HG03520 (cell line): ENCODE results near the gene ZNF81.
A peak's percentile ranks its signal among the peaks of the same experiment; 100 is the strongest.
"Not testable (repeated sequence)": the region's sequence is repeated elsewhere in the genome, so short reads cannot be mapped to it uniquely, and the experiment has no call there.

Experiments
- ATAC-seq: cut with Tn5 transposase; IDR thresholded peaks from one replicate; pipeline ENCODE4 v1.9.1; 2021; ENCODE audit warnings: mild to moderate bottlenecking, moderate library complexity; ENCODE audit not compliant: unreplicated experiment

Gene ZNF81

DNA sequence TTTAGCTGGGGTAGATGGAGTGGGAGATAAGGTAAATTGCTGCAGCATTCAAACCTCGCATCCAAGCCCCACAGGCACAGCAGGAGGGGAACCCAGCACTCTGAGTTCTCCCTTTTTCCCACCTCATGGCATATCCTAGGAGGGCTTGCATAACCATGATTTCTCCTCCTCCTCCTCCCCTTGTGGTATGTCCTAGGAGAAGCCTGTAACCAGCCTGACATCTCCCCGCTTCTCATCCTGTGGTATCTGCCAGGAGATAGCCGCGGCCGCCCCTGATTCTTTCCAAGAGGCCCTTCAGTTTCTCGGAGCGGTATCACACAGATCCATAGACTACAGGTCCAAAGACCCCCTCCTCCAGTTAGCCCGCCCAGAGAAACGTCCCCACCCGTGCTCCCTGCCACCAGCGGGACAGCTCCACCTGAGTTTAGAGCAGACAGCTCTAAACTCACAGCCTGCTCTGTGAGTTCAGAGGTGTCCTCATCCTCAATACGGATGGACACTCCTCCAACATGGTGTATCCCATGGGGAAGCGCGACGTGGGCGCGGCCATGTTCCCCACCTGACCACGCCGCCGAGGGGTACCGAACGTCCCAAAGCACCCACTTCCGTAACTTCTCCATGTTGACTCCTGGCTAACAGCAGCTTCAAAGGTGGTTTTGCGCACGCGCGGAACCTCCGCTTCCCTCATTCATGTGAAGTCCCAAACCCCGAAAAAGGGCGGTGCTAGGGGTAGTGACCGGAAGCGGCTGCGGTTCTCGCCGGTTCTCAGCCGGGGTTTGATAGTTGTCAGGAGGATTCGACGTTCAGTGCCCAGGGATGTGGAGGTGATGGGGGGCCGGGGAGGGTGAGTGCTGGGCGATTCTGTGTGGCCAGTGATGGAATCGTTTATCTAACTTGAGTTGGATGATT, at the start of gene ZNF81:
Gene ZNF81 (plus strand): TSS at position 739 of the 909 bp plus-strand sequence. CDS start 9,366 bp downstream, outside the sequence.
- peak; percentile 81 for ATAC-seq

DNA sequence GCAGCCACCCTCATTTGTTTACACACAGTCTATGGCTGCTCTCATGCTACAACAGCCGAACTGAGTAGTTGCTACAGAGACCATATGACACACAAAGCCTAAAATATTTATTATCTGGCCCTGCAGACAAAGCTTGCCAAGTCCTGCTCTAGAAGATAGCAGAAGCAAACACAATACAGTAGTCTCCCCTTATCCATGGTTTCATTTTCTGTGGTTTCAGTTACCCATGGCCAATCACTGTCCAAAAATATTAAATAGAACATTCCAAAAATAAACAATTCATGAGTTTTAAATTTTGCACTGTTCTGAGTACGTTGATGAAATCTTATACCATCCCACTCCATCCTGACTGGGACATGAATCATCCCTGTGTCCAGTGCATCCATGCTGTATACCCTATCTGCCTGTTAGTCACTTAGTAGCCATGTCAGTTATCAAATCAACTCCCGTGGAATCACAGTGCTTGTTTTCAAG, 40.2 kb upstream of the ZNF81 start:
- ATAC-seq, result no peak

DNA sequence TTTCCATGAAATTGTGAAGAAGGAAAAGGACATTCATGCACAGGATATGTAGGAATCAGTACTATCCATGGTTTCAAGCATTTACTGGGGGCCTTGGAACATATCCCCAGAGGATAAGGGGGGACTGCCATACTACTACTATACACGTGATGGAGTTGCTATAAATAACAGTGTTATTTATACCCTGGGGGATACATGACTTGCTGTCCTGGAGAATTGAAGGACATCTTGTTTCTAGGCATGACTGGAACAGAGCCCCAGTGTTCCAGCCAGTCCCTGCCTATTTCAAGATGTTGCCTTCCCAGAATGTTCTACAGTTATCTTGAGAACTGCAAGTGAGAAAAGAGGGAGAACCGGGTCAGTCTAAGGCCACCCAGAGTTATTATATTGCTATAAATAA, 39.6 kb upstream of the ZNF81 start:
- ATAC-seq, result no peak

DNA sequence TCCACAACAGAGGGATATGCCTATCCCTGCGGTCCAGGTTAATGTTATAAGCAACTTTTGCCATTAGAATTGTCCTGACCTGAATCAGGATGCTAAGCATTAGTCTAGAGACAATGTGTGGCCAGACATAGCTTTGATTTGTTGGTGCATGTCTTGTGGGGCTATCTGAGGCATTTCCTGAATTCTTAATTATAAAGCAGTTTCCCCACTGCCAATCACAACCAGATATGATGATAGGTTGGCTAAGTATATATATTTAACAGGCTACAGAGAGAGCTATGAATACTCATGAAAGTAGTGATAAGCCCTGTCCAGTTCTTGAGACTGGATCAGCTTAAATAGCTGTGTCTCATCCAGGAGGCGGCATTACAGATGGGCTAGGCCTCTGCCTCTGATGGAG, 37.8 kb upstream of the ZNF81 start:
- no peak for ATAC-seq

DNA sequence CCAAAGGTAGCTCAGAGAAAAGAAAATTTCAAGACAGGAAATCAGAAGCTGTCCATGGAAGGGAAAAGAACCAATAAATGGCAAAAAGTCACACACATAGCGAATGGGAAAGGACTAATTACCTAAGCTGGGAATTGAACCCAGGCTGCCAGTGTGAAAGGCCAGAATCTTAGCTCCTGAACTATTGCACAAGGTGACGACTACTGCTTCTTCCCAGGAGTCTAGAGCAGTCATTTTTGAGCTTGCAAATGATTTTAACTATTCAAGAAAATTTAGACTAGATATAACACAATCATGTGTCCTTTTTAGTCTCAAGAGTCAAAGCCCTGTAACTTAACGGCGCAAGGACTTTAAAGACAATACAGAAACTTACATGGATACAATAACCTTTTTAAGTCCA, 34.1 kb upstream of the ZNF81 start:
- no peak for ATAC-seq

DNA sequence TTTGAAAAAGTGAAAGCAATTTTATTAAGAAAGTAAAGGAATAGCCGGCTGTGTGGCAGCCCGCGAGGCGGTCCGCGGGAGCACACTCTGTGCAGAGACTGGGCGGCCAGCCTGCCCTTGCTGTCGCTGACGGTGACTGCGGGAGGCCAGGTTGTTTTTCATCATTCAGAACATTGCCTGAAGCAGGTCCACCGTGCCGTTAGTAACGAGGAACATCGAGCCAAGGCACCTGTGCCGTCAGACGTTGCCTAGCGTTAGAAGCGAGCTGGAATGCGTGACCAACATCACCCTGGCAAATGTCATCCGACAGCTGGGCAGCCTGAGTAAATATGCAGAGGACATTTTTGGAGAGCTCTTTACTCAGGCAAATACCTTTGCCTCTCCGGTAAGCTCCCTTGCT, 33.6 kb upstream of the ZNF81 start:
- not testable (repeated sequence) for ATAC-seq

DNA sequence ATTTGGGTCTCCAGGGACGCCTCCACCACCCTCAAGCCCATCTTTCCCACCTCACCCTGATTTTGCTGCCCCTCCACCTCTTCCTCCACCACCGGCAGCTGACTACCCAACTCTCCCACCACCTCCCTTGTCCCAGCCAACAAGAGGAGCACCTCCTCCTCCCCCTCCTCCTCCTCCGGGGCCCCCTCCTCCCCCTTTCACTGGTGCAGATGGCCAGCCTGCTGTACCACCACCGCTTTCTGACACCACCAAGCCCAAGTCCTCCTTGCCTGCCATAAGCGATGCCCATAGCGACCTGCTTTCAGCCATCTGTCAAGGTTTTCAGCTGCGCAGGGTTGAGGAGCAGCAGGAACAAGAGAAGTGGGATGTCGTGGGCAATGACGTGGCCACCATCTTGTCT, 32.4 kb upstream of the ZNF81 start:
- no peak for ATAC-seq

DNA sequence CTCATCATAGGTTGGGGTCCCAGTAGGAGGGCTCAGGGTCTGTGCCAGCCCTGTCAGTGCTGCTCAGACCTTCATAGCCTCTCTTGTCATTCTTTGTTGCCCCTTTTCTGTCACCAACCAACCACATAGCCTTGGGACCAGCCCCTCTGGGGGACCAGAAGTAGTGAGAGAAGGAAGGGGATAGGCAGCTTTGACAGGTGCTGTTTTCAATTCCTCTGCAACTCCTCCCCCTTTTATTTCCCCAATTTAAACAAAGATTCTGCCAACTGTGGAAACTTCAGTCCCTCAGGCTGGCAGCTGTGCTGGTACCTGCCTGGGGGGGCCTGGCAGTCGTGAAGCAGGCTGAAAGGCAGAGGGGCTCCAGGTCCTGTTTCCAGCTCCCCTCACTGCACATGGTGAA, 30.9 kb upstream of the ZNF81 start:
- not testable (repeated sequence) for ATAC-seq

DNA sequence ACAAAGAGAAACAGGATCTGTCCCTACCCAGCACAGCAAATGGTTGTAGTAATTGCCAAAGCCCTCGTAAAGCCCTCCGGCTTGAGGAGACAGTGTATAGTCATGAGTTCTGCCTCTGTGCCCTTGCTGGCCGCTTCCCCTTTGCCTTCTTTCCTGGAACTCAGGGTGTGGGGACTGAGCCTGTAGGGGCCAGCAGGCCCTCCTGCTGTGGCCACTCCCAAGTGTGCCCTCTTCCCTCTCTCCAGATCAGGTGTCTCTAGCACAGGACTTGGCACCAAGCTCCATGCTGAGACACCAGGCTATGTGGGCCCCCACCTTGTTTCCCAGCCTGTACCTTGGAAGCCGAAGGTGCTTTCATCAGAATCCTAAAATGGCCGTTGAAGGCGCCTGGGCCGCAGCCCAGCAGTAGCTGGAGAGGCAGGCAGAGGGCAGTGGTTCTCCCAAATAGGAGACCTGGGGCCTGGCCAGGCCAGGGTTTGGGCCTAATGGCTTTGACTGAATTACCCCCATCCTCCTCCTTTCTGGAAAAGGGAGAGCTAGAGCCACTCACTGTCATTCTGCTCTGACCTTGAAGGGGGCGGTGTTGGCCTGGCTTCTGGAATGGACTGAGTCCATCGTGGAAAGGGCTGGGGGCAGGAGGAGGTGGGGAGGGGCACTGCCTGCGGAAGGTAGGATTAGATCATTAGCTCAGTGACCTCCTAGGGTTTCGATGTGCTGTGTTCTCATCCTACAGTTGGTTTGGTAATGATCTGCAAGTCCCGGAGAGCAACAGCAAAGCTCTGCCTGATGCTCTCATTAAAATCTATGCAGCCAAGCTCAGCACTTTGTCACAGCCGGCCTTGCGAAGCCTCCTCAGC, 30.1 kb upstream of the ZNF81 start:
- not testable (repeated sequence) for ATAC-seq

DNA sequence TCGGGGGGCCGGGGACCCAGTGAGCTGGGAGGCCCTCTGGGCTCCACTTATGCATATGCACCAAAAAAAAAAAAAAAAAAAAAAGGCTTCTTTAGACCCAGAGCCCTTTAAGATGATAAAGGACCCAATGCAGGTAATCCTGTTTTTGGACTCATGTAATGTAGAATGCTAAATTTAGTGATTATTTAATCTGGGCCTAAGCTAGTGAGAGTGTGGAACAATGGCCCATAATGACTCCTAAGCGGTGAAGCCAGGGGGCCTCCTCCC, 29.5 kb upstream of the ZNF81 start:
- ATAC-seq, result not testable (repeated sequence)

DNA sequence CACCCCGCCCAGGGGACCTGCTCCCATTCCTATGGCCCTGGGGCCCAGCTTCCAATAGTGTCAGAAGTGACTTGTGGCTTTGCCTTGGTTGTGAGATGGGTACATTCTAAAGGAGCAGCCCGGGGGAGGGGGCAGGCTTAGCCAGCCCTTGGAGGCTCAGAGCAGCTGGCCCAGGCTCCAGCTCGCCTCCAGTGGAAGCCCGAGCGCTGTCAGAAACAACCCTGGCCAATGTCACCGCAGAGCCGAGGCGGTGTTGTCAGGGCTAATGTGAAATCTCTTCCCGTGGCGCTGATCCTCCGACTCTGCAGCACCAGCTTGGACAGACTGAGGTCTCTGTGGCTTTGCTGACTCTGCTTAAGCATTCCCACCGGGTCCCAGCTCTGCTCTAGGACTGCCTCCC, 29.2 kb upstream of the ZNF81 start:
- no peak for ATAC-seq

DNA sequence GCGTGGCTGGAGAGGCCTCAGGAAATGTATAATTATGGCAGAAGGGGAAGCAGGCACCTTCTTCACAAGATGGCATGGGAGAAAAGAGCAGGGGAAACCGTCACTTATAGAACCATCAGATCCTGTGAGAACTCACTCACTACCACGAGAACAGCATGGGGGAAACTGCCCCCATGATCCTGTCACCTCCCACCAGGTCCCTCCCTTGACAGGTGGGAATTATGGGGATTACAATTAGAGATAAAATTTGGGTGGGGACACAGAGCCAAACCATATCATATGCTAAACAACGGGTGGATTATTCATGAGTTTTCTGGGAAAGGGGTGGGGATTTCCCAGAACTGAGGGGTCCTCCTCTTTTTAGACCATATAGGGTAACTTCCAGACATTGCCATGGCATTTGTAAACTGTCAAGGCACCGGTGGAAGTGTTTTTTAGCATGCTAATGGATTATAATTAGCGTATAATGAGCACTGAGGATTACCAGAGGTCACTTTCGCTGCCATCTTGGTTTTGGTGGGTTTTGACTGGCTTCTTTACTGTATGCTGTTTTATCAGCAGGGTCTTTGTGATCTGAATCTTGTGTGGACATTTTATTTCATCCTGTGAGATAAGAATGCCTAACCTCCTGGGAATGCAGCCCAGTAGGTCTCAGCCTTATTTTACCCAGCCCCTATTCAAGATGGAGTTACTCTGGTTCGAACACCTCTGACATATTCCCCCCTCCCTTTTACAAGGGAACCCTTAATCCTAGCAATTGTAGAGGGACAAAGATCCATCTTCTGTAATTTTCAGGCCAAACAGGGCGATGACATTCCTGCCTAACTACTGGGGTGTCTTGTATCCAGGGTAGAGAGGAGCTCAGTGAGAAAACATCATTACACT, 27.6 kb upstream of the ZNF81 start:
- no peak for ATAC-seq

DNA sequence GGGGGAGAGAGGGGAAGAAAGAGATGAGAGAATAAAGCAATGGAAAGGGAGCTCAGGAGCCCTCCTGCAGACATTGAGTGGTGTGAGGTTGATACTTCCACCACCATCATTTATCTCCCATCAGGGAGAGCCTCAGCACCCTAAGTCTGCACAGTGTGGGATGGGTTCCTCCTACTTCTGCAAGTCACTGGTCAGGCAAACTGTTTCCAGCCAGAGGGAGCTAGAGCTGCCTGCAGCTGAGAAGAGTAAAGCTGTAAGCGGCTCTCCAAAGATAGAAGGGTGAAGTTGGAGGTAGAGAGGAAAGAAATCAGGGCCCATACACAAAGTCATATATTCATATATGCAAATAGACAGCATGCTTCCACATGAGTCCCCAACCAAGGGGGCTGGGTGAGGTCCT, 21.9 kb upstream of the ZNF81 start:
- ATAC-seq, result no peak

DNA sequence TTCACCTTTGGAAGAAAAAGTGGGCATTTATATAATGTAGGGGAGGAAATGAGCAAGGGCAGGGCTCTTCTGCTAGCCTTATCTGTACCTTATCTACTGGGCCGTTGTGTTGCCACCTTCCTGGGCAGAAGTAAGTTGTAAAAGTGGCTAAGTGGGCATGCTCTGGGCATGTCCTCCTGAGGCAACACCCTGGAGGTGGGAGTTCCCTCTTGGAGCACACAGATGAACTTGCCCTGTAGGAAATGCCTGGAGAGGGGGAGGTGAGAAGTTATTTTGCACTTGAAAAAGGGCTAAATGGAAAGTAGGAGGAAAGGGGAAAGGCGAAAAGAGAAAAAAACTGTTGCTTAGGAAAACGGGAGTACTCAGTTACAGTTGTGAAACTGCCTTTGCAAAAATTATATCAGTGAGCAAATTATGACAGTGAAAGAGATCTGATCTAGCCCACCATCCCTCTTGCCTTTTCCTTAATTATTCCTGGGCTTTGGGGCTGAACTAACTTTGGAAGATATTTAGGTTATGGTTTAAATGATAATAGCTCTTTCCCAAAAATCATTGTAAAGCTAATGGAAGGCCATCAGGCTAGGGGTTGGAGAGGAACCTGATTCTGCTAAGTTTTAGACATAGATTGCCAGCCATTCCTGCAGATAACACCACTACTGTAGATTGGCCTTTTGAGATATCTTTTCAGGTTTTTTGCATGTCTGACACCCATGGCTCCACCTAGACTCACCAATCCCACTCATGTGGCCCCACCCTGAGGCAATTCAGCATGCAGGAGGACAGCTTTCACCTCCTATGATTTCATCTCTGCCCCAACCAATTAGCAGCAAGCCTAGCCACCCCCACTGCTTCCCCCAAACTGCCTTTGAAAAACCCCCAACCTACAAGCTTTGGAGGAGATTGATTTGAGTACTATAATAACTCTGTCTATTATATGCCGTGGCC, 20.5 kb upstream of the ZNF81 start:
- ATAC-seq, result no peak

DNA sequence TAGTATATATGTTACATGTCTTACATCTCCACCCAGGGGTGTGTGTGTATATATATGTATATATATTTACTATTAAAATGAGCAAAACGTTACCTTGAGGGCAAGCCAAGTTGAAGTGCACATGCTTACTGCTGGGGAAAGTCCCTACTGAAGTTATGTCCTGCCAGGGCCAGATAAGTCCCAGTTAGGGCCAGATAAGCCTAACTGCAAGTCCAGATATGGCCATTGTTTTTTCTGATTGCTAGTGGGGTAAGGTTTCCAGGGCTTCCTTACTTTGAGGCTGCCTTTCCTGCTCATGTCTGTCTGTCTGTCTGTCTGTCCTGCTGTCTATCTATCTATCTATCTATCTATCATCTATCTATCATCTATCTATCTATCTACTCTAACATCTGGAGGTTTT, 19.3 kb upstream of the ZNF81 start:
- ATAC-seq, result no peak

DNA sequence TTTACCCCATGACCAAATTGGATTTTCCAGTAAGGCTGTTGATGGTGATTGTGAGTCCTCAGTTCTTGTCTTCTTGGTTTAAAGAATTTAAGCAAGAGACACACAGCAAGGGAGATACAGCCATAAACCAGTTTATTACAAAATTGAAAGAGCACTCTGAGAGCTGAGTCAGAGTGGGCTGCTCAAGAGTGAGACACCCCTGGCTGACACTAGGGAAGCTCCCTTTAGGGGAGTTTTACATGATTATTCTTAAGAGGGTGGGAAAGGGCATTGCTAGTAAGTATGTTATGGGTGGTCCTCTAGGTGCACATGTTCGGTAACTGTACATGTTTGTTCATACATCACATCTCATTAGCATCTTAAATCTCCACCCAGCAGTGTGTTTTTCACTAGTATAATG, 18.8 kb upstream of the ZNF81 start:
- ATAC-seq, result no peak

DNA sequence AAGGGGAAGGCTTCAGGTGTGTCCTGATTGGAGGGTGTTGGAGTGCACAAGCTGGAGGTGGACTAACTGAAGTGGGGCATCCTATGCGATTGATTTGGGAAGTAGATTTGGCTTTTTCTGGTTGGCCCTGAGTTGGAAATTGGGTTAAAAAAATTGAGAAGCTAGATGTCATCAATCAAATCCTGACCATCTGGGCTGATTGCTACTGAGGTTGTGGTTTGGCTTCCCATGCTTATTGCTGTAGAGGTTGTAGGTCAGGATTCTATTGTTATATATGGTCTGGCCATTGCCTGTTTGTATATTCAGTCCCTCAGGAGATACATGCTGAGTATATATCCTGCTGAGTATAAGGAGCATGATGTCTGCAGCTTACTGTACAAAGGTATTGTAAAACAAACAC, 7.7 kb upstream of the ZNF81 start:
- no peak for ATAC-seq

DNA sequence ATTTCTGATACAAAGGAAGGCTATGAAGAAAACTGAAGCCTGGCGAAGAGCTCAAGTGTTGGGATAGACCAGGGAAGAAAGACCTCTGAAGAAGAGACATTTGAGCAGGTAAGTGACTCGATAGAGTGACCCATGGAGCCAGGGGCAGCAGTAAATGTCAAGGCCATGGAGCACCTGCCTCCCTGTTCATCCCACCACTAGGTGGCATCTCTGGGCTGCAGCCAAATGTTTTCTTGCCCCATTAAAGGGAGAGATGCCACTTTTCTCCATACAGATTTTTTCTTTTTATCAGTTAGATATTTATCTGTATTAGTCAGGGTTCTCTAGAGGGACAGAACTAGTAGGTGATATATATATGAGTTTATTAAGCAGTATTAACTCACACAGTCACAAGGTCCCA, 4.9 kb upstream of the ZNF81 start:
- no peak for ATAC-seq

DNA sequence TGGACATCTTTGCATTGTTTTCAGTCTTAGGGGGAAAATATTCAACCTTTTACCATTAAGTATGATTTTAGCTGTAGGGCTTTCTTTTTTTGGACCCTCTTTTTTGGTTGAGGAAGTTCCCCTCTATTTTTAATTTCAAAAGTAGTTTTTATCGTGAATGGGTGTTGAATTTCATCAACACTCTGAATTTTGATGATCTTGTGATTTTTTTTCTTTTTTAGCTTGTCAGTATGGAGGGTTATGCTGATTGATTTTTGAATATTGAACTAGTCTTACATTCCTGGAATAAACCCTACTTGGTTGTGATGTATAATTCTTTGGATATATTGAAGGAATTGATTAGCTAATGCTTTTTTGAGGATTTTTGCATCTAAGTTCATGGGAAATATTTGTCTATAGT, 1.7 kb downstream of the ZNF81 start:
- ATAC-seq, result no peak

DNA sequence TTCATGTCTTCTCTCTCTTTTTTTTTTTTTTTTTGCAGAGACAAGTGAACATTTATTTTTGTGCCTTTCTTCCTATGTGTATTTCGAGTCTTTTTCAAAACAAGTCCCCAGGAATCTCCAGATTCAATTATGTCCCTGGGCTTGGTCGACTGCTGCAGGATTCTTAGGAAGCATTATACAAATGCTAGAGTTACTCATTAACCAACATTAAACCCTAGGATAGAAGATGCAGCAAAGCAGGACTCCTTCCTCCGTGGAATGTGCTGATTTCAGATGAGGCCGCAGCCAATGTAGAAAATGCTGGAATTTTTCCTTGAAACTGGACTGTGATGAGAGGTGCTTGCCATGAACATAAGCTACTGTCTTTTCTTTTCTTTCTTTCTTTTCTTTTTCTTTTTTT, 3.4 kb downstream of the ZNF81 start:
- no peak for ATAC-seq
